Endothelial cell of umbilical vein (primary cell): ENCODE data around the gene FARP1. TPM values are rescaled to one million over a fixed set of nuclear protein-coding genes. Genes with fewer than 3 reads are reported as not detected.

ENCODE experiments used
- BruUV-seq: library from RNA; stranded (reverse); fragments of 400-500 nt; replicated peaks from 2 replicates; lab custom pipeline; 2021; lab: Mats Ljungman, UMichigan
- CTCF ChIA-PET: fragments of 300-600, 350-600 bp; sonication (Branson Sonifier 250); formaldehyde crosslinking; loops from one replicate; lab custom pipeline; 2021; ENCODE audit warnings: antibody characterized with exemption, inconsistent platforms; lab: Charles Lee
- POLR2A ChIA-PET: fragments of 300-600, 350-600 bp; sonication (Branson Sonifier 250); formaldehyde crosslinking; loops from one replicate; lab custom pipeline; 2021; ENCODE audit warnings: antibody characterized with exemption, inconsistent platforms; lab: Charles Lee
- DNase-seq: peaks from one replicate; pipeline ENCODE4 v3.0.0-alpha.2; 2011; ENCODE audit warnings: low read depth, low spot score
- FAIRE-seq: peaks from 2 replicates; lab custom pipeline; 2011; peaks lifted over from hg19 to GRCh38; lab: Jason Lieb, UNC
- H2AFZ ChIP-seq: 2 replicates; pipeline ENCODE4 v1.6.0; 2012; ENCODE audit warnings: low read depth, low read length, control low read depth, inconsistent platforms
- H3K27ac ChIP-seq: 2 replicates; pipeline ENCODE4 v1.5.1; 2011; ENCODE audit warnings: low read depth, mild to moderate bottlenecking, control low read depth, low read length, moderate library complexity; ENCODE audit not compliant: insufficient read depth
- H3K27me3 ChIP-seq, 2 experiments: 2 replicates each; pipeline versions ENCODE4 v1.6.0 to v1.6.1; 2011; ENCODE audit warnings: low read length in 2 of 2, mixed read lengths in 1 of 2; ENCODE audit not compliant: control insufficient read depth in 2 of 2, insufficient read depth in 2 of 2
- H3K36me3 ChIP-seq, 2 experiments: 2 replicates in 1 of 2; 3 replicates in 1 of 2; pipeline ENCODE4 v1.5.1; 2011; ENCODE audit warnings: low read length in 2 of 2, mild to moderate bottlenecking in 1 of 2, moderate library complexity in 1 of 2; ENCODE audit not compliant: control insufficient read depth in 2 of 2, insufficient read depth in 2 of 2; ENCODE audit errors: extremely low read depth in 1 of 2
- H3K4me1 ChIP-seq: 3 replicates; pipeline ENCODE4 v1.5.1; 2011; ENCODE audit warnings: mild to moderate bottlenecking, low read length; ENCODE audit not compliant: control insufficient read depth, insufficient read depth; ENCODE audit errors: extremely low read depth
- H3K4me2 ChIP-seq: 2 replicates; pipeline ENCODE4 v1.6.1; 2011; ENCODE audit warnings: low read length, control low read depth, mixed read lengths; ENCODE audit not compliant: insufficient read depth
- H3K4me3 ChIP-seq, 3 experiments: fragments of 200-600 bp in 1 of 3; sonication (generic), shearing (Covaris generic) in 1 of 3; replicated peaks in 1 of 3; 2 replicates each; pipeline ENCODE4 v1.5.1; 2011 to 2016; ENCODE audit warnings: control low read depth in 3 of 3, low read length in 3 of 3, mild to moderate bottlenecking in 2 of 3, inconsistent platforms in 1 of 3, low read depth in 1 of 3, moderate library complexity in 1 of 3; ENCODE audit not compliant: insufficient read depth in 1 of 3
- H3K79me2 ChIP-seq: 2 replicates; pipeline ENCODE4 v1.6.0; 2012; ENCODE audit warnings: low read length, inconsistent platforms; ENCODE audit not compliant: control insufficient read depth, insufficient read depth
- H3K9ac ChIP-seq: replicated peaks from 2 replicates; pipeline ENCODE3; 2011; ENCODE audit warnings: low read length, control low read depth; ENCODE audit not compliant: insufficient read depth; ENCODE audit errors: extremely low read depth
- H3K9me1 ChIP-seq: replicated peaks from 3 replicates; pipeline ENCODE4 v1.6.0; 2011; ENCODE audit warnings: mild to moderate bottlenecking, low read length; ENCODE audit not compliant: control insufficient read depth, insufficient read depth; ENCODE audit errors: extremely low read depth
- H3K9me3 ChIP-seq: replicated peaks from 2 replicates; pipeline ENCODE4 v1.5.1; 2012; ENCODE audit warnings: low read length, inconsistent platforms; ENCODE audit not compliant: control insufficient read depth, insufficient read depth
- H4K20me1 ChIP-seq: replicated peaks from 2 replicates; pipeline ENCODE3; 2011; ENCODE audit warnings: mild to moderate bottlenecking, low read length; ENCODE audit not compliant: control insufficient read depth, insufficient read depth; ENCODE audit errors: extremely low read depth
- FOS ChIP-seq: IDR thresholded peaks from 2 replicates; pipeline ENCODE4 v1.6.1; 2011; ENCODE audit warnings: mild to moderate bottlenecking, low read length, moderate library complexity, borderline replicate concordance; ENCODE audit not compliant: insufficient read depth
- JUN ChIP-seq: IDR thresholded peaks from 2 replicates; pipeline ENCODE4 v1.6.1; 2011; ENCODE audit warnings: borderline replicate concordance, low read depth; ENCODE audit not compliant: insufficient read length, insufficient read depth
- MYC ChIP-seq: IDR thresholded peaks from one replicate; pipeline ENCODE4 v1.6.1; 2011; ENCODE audit warnings: mild to moderate bottlenecking, low read depth, low read length
- POLR2A ChIP-seq: IDR thresholded peaks from 2 replicates; pipeline ENCODE4 v1.6.1; 2012; ENCODE audit warnings: low read depth, mild to moderate bottlenecking, control low read depth, low read length
- dilution Hi-C: fragments of 300-500 bp; cut with MboI; formaldehyde crosslinking; loops from one replicate; pipeline ENCODE4 v1.15.0; 2019; ENCODE audit warnings: low sequenced_read_pairs; ENCODE audit not compliant: extremely low pct_ligation_motif_present
- intact Hi-C: fragments of 100-400 bp; cut with micrococcal nuclease; formaldehyde crosslinking; loops from one replicate; pipeline ENCODE4 v1.10.0; 2022
- polyA plus RNA-seq, 4 experiments: library from polyadenylated mRNA; depleted of rRNA in 3 of 4; stranded (reverse) in 3 of 4; unstranded in 1 of 4; fragments of >200 nt; gene quantifications; 2 replicates each; pipeline versions ENCODE4 v1.2.1 to v1.2.3, GENCODE V29; 2011 to 2012; ENCODE audit warnings: missing spikeins in 1 of 4
- total RNA-seq: library from RNA; stranded (reverse); gene quantifications from 2 replicates; pipeline ENCODE4 v1.2.3, GENCODE V29; 2021
- TF ChIP-seq, protein P1 (sequence below): IDR thresholded peaks from 2 replicates; pipeline ENCODE4 v1.6.1; 2011; ENCODE audit not compliant: insufficient read depth, insufficient read length
- TF ChIP-seq, protein P2 (sequence below), 2 donors: IDR thresholded peaks; 1 replicate in 1 of 2; 2 replicates in 1 of 2; pipeline ENCODE4 v1.5.1; 2011; ENCODE audit warnings: low read length in 2 of 2, mild to moderate bottlenecking in 2 of 2, moderate library complexity in 2 of 2, control low read depth in 1 of 2, inconsistent platforms in 1 of 2, low read depth in 1 of 2; ENCODE audit not compliant: insufficient read depth in 1 of 2; ENCODE audit errors: extremely low read depth in 1 of 2

FARP1 gene
- total and polyA plus RNA-seq, 2 donors (not counting 3 experiments of a cell fraction or from before 2014, with no cell fraction given) = 19.0 to 77.7 TPM

DNA sequence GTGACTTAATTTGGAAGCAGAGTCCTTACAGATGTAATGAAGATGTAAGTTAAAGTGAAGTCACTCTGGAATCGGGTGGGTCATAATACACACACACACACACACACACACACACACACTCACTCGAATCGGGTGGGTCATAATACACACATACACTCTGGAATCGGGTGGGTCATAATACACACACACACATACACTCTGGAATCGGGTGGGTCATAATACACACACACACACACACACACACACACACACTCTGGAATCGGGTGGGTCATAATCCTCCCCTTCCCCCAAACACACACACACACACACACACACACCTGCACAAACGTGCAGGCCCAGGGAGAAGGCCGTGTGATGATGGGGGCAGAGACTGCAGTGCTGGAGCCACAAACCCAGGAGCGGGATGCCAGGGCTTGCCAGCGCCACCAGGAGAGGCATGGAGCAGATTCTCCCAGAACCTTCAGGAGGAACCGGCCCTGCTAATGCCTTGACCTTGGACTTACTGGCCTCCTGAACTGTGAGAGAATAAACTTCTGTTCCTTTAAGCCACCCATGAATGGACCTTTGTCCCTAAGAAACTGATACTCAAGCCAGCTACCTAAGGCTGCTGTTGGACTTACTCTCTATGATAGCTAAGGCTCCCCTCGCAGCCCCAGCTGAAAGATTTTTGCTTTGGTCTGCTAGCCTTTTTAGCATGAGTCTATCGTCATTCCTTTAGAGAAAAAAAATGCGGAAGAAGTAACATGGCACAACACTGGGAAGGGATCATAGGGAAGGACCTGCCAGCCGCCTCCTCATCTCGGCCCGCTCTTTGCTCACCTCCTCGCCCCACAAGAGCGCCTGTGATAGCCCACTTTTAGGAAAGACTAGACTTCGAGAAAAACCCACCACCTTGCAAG is 170.4 kb downstream of the FARP1 start:
- no peak for FAIRE-seq
- Histone ChIP-seq H2AFZ (no peak overlapping the region), H3K9me3 (no peaks in the 10 kb centered on the region), H3K4me3 (no peak overlapping the region), H3K27me3 (no peaks in the 10 kb centered on the region), H3K79me2 (no peaks in the 10 kb centered on the region), H4K20me1 (no peaks in the 10 kb centered on the region), H3K9me1 (no peaks in the 10 kb centered on the region), H3K4me2 (no peak overlapping the region), H3K27ac (no peak overlapping the region), H3K4me1 (no peaks in the 10 kb centered on the region), H3K9ac (no peak overlapping the region), H3K36me3 (no peaks in the 10 kb centered on the region)
- dilution Hi-C loops = no loop called here
- TF ChIP-seq, protein P1, sequence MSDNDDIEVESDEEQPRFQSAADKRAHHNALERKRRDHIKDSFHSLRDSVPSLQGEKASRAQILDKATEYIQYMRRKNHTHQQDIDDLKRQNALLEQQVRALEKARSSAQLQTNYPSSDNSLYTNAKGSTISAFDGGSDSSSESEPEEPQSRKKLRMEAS = no peak
- TF ChIP-seq FOS (no peak), MYC (no peak), POLR2A (no peak), JUN (no peak)
- TF ChIP-seq, protein P2, sequence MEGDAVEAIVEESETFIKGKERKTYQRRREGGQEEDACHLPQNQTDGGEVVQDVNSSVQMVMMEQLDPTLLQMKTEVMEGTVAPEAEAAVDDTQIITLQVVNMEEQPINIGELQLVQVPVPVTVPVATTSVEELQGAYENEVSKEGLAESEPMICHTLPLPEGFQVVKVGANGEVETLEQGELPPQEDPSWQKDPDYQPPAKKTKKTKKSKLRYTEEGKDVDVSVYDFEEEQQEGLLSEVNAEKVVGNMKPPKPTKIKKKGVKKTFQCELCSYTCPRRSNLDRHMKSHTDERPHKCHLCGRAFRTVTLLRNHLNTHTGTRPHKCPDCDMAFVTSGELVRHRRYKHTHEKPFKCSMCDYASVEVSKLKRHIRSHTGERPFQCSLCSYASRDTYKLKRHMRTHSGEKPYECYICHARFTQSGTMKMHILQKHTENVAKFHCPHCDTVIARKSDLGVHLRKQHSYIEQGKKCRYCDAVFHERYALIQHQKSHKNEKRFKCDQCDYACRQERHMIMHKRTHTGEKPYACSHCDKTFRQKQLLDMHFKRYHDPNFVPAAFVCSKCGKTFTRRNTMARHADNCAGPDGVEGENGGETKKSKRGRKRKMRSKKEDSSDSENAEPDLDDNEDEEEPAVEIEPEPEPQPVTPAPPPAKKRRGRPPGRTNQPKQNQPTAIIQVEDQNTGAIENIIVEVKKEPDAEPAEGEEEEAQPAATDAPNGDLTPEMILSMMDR (IDR thresholded peaks at IDR 0.05; ENCODE audit: extremely low read depth in 1 of 2, insufficient read depth in 1 of 2, low read depth in 1 of 2, low read length in 2 of 2) = no peak
- intact Hi-C loops = no loop called here
- POLR2A ChIA-PET = no interaction called here
- BruUV-seq = no TSS peak
- CTCF ChIA-PET = no interaction called here
- DNase-seq = no peak
